H9 (cell line): ENCODE data around the gene FGD5. TPM values are rescaled to one million over a fixed set of nuclear protein-coding genes. Genes with fewer than 3 reads are reported as not detected.
A peak's percentile ranks its signal among the peaks of the same experiment; 100 is the strongest.

Experiments used
- DNase-seq: peaks from one replicate; pipeline ENCODE4 v3.0.0-alpha.2; 2017
- H2AFZ ChIP-seq: one replicate; pipeline ENCODE4 v1.6.1; 2013; ENCODE audit warnings: mild to moderate bottlenecking, low read length, control low read depth, moderate library complexity
- H2AK5ac ChIP-seq: 2 replicates; pipeline ENCODE4 v1.6.1; 2013; ENCODE audit warnings: low read length, control low read depth, mixed read lengths; ENCODE audit not compliant: insufficient read length
- H2BK120ac ChIP-seq: one replicate; pipeline ENCODE4 v1.6.1; 2013; ENCODE audit warnings: low read depth, mild to moderate bottlenecking, low read length, control low read depth, inconsistent platforms; ENCODE audit not compliant: poor library complexity, severe bottlenecking
- H2BK12ac ChIP-seq: 2 replicates; pipeline ENCODE4 v1.6.1; 2013; ENCODE audit warnings: low read length, control low read depth, mixed read lengths, low read depth; ENCODE audit not compliant: insufficient read length
- H2BK15ac ChIP-seq: 2 replicates; pipeline ENCODE4 v1.6.1; 2013; ENCODE audit warnings: low read depth, low read length, control low read depth
- H2BK20ac ChIP-seq: one replicate; pipeline ENCODE4 v1.6.1; 2013; ENCODE audit warnings: low read depth, mild to moderate bottlenecking, low read length, control low read depth, inconsistent platforms; ENCODE audit not compliant: poor library complexity, severe bottlenecking
- H2BK5ac ChIP-seq: 2 replicates; pipeline ENCODE4 v1.6.1; 2013; ENCODE audit warnings: low read length, control low read depth, mixed read lengths; ENCODE audit not compliant: insufficient read length
- H3K14ac ChIP-seq: 2 replicates; pipeline ENCODE4 v1.6.1; 2013; ENCODE audit warnings: low read length, control low read depth; ENCODE audit not compliant: insufficient read depth
- H3K18ac ChIP-seq: 2 replicates; pipeline ENCODE4 v1.6.1; 2013; ENCODE audit warnings: low read depth, mild to moderate bottlenecking, mixed read lengths, low read length, control low read depth; ENCODE audit not compliant: insufficient read length
- H3K23ac ChIP-seq: 2 replicates; pipeline ENCODE4 v1.6.1; 2013; ENCODE audit warnings: low read length, control low read depth, mixed read lengths, low read depth; ENCODE audit not compliant: insufficient read length
- H3K23me2 ChIP-seq: 2 replicates; pipeline ENCODE4 v1.6.1; 2013; ENCODE audit warnings: low read depth, mild to moderate bottlenecking, mixed read lengths, low read length, control low read depth; ENCODE audit not compliant: insufficient read length, poor library complexity, severe bottlenecking
- H3K27ac ChIP-seq: 2 replicates; pipeline ENCODE4 v1.5.1; 2013; ENCODE audit warnings: low read length, control low read depth, mixed read lengths, low read depth; ENCODE audit not compliant: insufficient read length
- H3K27me3 ChIP-seq: 2 replicates; pipeline ENCODE4 v1.6.1; 2013; ENCODE audit warnings: low read length, control low read depth, inconsistent platforms; ENCODE audit not compliant: insufficient read depth
- H3K4ac ChIP-seq: 2 replicates; pipeline ENCODE4 v1.6.1; 2013; ENCODE audit warnings: low read depth, mild to moderate bottlenecking, control low read depth, inconsistent platforms, low read length, moderate library complexity
- H3K4me1 ChIP-seq: 2 replicates; pipeline ENCODE4 v1.6.1; 2013; ENCODE audit warnings: low read length, control low read depth, inconsistent platforms; ENCODE audit not compliant: insufficient read depth
- H3K4me2 ChIP-seq: 2 replicates; pipeline ENCODE4 v1.6.1; 2013; ENCODE audit warnings: low read length, control low read depth, mixed read lengths; ENCODE audit not compliant: insufficient read length, insufficient read depth
- H3K56ac ChIP-seq: 2 replicates; pipeline ENCODE4 v1.6.1; 2013; ENCODE audit warnings: low read depth, mild to moderate bottlenecking, mixed read lengths, low read length, control low read depth; ENCODE audit not compliant: insufficient read length
- H3K79me1 ChIP-seq: 2 replicates; pipeline ENCODE4 v1.6.1; 2013; ENCODE audit warnings: low read depth, mild to moderate bottlenecking, moderate library complexity, low read length, control low read depth, inconsistent platforms; ENCODE audit not compliant: insufficient read depth, poor library complexity, severe bottlenecking
- H3K79me2 ChIP-seq: 2 replicates; pipeline ENCODE4 v1.6.1; 2013; ENCODE audit warnings: low read length, control low read depth, inconsistent platforms; ENCODE audit not compliant: insufficient read depth
- H3K9ac ChIP-seq: 2 replicates; pipeline ENCODE4 v1.6.1; 2013; ENCODE audit warnings: low read length, control low read depth, mixed read lengths; ENCODE audit not compliant: insufficient read length; ENCODE audit errors: extremely low read depth
- H3K9me3 ChIP-seq: one replicate; pipeline ENCODE4 v1.6.1; 2013; ENCODE audit warnings: low read depth, low read length, inconsistent platforms; ENCODE audit not compliant: control insufficient read depth
- H3T11ph ChIP-seq: one replicate; pipeline ENCODE4 v1.6.1; 2013; ENCODE audit warnings: mild to moderate bottlenecking, low read length, control low read depth, inconsistent platforms
- H4K20me1 ChIP-seq: one replicate; pipeline ENCODE4 v1.6.1; 2013; ENCODE audit not compliant: control insufficient read depth, insufficient read length, insufficient read depth
- H4K5ac ChIP-seq: 2 replicates; pipeline ENCODE4 v1.6.1; 2013; ENCODE audit warnings: low read depth, mild to moderate bottlenecking, mixed read lengths, low read length, control low read depth; ENCODE audit not compliant: insufficient read length
- H4K8ac ChIP-seq: replicated peaks from 2 replicates; pipeline ENCODE4 v1.6.1; 2013; ENCODE audit warnings: low read length, control low read depth, mixed read lengths, low read depth; ENCODE audit not compliant: insufficient read length
- H4K91ac ChIP-seq: 2 replicates; pipeline ENCODE4 v1.6.1; 2013; ENCODE audit warnings: low read depth, mild to moderate bottlenecking, moderate library complexity, mixed read lengths, low read length, control low read depth; ENCODE audit not compliant: insufficient read length
- H3K27ac Mint-ChIP-seq, 3 experiments: 2 replicates in 2 of 3; 3 replicates in 1 of 3; pipeline ENCODE4 v1.8.0; 2020 to 2021; ENCODE audit warnings: mixed read lengths in 3 of 3, mild to moderate bottlenecking in 1 of 3, moderate library complexity in 1 of 3
- H3K27me3 Mint-ChIP-seq: 2 replicates; pipeline ENCODE4 v1.8.0; 2021; ENCODE audit warnings: low read depth, mild to moderate bottlenecking, moderate library complexity, mixed read lengths
- H3K36me3 Mint-ChIP-seq, 3 experiments: 2 replicates in 2 of 3; 3 replicates in 1 of 3; pipeline ENCODE4 v1.8.0; 2020 to 2021; ENCODE audit warnings: low read depth in 3 of 3, mixed read lengths in 3 of 3; ENCODE audit not compliant: insufficient read depth in 1 of 3
- H3K4me1 Mint-ChIP-seq, 2 experiments: 2 replicates each; pipeline ENCODE4 v1.8.0; 2020; ENCODE audit warnings: mixed read lengths in 2 of 2
- H3K4me3 Mint-ChIP-seq, 2 experiments: 2 replicates in 1 of 2; 3 replicates in 1 of 2; pipeline ENCODE4 v1.8.0; 2020 to 2021; ENCODE audit warnings: mild to moderate bottlenecking in 2 of 2, mixed read lengths in 2 of 2, moderate library complexity in 1 of 2
- H3K9me3 Mint-ChIP-seq, 2 experiments: 2 replicates in 1 of 2; 3 replicates in 1 of 2; pipeline ENCODE4 v1.8.0; 2020; ENCODE audit warnings: mild to moderate bottlenecking in 2 of 2, mixed read lengths in 2 of 2, moderate library complexity in 1 of 2
- CTCF ChIP-seq: fragments of 200-600 bp; sonication (generic); conservative IDR thresholded peaks from 3 replicates; pipeline ENCODE4 v1.8.0; 2021; ENCODE audit warnings: antibody characterized with exemption, mild to moderate bottlenecking
- WGBS: extraction: QIAGEN DNeasy Blood & Tissue Kit; methylation state at CpG from one replicate; pipeline ENCODE4 v1.1.7; 2013; ENCODE audit warnings: missing lambda C conversion rate, low lambda C conversion rate, mixed read lengths; ENCODE audit not compliant: insufficient read length; ENCODE audit errors: extremely low coverage; 5-methylcytosine and 5-hydroxymethylcytosine counted together
- total RNA-seq: library from RNA; stranded (reverse); gene quantifications from 2 replicates; pipeline ENCODE4 v1.2.1, GENCODE V29; 2021

FGD5 gene
- total RNA-seq, 1 experiment from 2014 or later, result 7.8 TPM

- H3K14ac ChIP-seq, result no peak overlapping the region
- H3K79me2 ChIP-seq, result no peaks in the 10 kb centered on the region
- H3K9me3 Mint-ChIP-seq, result no peaks in the 10 kb centered on the region; a peak in 1 of 5 replicates
- H2BK12ac ChIP-seq, result no peak overlapping the region
- H3K79me1 ChIP-seq, result no peaks in the 10 kb centered on the region
- no peak overlapping the region for H3K23ac ChIP-seq
- no peak overlapping the region for H4K8ac ChIP-seq
- peak overlapping the region; percentile 12 for H3K9ac ChIP-seq
- H4K5ac ChIP-seq, result no peak overlapping the region
- no peak for DNase-seq
- H3T11ph ChIP-seq, result no peak overlapping the region
- no peaks in the 10 kb centered on the region for H4K20me1 ChIP-seq
- no peak overlapping the region for H3K18ac ChIP-seq
- no peak overlapping the region for H2BK120ac ChIP-seq
- peaks cover 24 to 32% of the 10 kb centered on the region in 2 experiments for H3K4me1 Mint-ChIP-seq
- TF ChIP-seq CTCF, result no peak
- WGBS, result no CpG with 5 or more reads among the region's 7 CpGs
- no peak overlapping the region for H3K27ac Mint-ChIP-seq
- H2BK20ac ChIP-seq, result no peak overlapping the region
- H4K91ac ChIP-seq, result no peak overlapping the region
- H3K27me3 ChIP-seq, result peaks cover 9% of the 10 kb centered on the region; the same call in 1 of the 2 replicates
- H3K36me3 Mint-ChIP-seq, result no peaks in the 10 kb centered on the region
- H3K9me3 ChIP-seq, result no peaks in the 10 kb centered on the region
- H2AK5ac ChIP-seq, result no peak overlapping the region
- H3K27me3 Mint-ChIP-seq, result peaks cover 75% of the 10 kb centered on the region
- H3K4me3 Mint-ChIP-seq, result peak overlapping the region; percentile 86 to 95
- no peak overlapping the region for H3K4ac ChIP-seq
- no peak overlapping the region for H2BK15ac ChIP-seq
- peak overlapping the region; percentile 56 for H3K4me2 ChIP-seq
- no peak overlapping the region for H2AFZ ChIP-seq
- H2BK5ac ChIP-seq, result no peak overlapping the region
- H3K56ac ChIP-seq, result no peak overlapping the region
- H3K4me1 ChIP-seq, result no peaks in the 10 kb centered on the region; the same call in 1 of the 2 replicates
- H3K23me2 ChIP-seq, result peaks cover 12% of the 10 kb centered on the region
- no peak overlapping the region for H3K27ac ChIP-seq
Measured at GRCh38 chr3:14811684-14812083, 7.1 kb upstream of the FGD5 start.
